Activated CD8-positive, alpha-beta memory T cell treated with anti-CD3 and anti-CD28 coated beads for 4 hours (primary cell): ENCODE results near the gene OR10K2.
"Not testable (repeated sequence)": the region's sequence is repeated elsewhere in the genome, so short reads cannot be mapped to it uniquely, and the experiment has no call there.

ENCODE experiments used
- DNase-seq, 2 donors: peaks; one replicate each; pipeline ENCODE4 v3.0.0-alpha.2; 2020; ENCODE audit warnings: low read depth in 2 of 2

The OR10K2 gene, protein sequence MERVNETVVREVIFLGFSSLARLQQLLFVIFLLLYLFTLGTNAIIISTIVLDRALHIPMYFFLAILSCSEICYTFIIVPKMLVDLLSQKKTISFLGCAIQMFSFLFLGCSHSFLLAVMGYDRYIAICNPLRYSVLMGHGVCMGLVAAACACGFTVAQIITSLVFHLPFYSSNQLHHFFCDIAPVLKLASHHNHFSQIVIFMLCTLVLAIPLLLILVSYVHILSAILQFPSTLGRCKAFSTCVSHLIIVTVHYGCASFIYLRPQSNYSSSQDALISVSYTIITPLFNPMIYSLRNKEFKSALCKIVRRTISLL

DNA sequence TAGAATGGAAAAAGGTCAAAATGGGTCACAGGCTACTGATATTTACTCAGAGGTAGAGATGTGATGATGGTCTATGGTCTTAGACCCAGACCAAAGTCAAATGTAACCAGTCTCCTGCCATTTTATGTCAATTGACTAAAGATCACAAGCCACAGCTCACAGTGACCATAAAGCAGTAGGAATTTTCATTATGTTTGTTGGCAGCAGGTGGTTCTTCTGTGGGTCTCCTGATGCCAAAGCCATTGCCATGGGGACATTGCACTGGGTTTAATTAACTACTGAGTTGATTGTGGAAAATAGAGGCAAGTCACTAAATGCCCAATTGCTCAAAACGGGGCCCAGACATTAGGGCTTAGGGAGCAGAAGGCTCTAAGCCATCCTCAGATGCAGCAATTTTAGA is at the start of gene OR10K2:
Gene OR10K2, minus strand, starts transcription at position 101 of the 400 bp plus-strand sequence. CDS start 5,371 bp downstream, outside the sequence.
- no peak for DNase-seq

DNA sequence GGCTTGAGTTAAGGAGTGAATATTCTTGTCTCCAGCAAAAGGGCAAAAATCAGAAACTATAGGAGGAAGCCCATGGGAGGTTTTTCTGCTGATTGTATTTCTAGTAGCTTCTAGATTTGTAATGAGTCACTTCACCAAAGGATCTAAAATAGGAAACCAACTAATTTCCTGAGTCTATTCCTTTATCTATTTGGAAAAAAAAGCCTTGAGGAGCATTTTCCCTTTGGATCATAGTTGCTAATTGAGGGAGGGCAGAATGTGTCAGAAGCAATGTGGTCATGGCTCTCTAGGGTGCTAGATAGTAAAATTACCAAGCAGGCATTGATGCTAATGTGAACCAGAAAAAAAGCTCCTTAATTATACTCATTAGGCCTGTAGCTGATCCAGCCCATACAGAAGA is 45.9 kb upstream of the OR10K2 start, which contains the start of gene OR10R2:
Gene OR10R2, plus strand, starts transcription at position 301 of the 400 bp plus-strand sequence. CDS start 106 bp downstream, outside the sequence.
- DNase-seq = no peak

DNA sequence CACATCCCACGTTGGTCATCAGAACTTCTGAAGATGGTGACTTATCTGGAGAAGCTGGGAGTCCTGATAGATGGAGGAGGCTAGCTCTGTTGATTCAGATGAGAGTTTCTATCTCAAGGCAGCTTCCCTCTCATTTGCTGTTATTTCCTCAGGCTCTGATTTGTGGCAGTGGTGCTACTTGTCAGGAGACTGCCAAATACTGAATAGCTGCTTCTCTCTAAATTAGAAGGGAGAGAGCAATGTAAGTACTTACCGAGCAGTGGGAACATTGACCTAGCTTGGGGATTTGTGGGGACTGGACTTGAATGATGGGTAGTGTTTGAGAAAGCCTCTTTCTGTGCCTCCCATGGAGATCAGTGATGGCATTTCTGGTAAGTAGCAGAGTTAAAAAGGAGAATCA is 35.5 kb upstream of the OR10K2 start, which contains the start of gene OR10K1:
Gene OR10K1, plus strand, starts transcription at position 301 of the 400 bp plus-strand sequence. CDS start 3,728 bp downstream, outside the sequence.
- DNase-seq = no peak

DNA sequence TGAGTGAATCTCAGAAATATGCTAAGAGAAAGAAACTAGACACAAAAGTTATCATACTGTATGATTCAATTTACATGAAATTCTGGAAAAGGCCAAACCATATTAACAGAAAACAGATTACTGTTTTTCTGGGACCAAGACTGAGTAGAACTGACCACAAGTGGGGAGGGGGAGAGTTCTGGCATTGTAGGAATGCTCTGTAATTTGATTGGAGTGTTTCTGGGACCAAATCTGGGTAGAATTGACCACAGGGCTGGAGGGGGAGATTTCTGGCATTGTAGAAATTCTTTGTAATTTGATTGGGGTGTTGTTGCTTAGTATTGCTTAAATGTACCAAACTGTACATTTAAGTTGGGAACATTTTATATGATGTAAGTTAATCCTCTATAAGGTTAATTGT is 32.2 kb upstream of the OR10K2 start:
- DNase-seq = no peak

DNA sequence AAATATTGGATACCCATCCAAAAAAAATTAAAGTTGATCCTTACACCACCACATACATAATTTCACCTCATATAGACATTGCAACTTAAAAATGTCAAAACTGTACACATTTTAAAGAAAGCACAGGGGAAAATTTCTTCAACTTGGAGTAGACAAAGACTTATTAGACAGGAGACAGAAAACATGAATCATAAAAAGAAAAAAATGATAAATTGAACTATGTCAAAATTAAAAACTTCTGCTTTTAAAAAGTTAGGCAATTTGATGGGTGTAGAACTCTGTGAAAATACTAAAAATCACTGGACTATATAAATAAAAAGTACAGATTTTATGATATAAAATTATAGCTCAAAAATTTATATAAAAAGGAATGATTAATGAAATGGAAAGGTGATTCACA is 31.2 kb upstream of the OR10K2 start:
- no peak for DNase-seq

DNA sequence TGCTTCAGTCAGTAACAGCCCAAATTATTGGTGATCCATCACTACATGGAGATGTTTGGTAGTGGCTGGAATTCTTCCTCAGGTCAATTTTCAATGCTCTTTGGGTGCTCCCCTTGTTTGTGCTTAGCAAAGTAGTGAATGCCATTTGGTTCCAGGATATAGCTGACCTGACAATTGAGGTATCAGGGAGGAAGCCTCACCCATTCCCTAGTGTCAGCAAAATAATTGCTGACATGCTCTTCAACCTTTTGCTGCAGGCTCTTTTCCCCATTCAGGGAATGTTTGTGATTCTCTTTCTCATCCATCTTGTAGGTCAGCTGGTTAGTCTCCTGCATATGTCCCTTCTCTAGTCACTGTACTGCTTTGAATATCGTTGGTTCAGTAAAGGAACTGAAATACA is 28.5 kb upstream of the OR10K2 start:
- no peak for DNase-seq

DNA sequence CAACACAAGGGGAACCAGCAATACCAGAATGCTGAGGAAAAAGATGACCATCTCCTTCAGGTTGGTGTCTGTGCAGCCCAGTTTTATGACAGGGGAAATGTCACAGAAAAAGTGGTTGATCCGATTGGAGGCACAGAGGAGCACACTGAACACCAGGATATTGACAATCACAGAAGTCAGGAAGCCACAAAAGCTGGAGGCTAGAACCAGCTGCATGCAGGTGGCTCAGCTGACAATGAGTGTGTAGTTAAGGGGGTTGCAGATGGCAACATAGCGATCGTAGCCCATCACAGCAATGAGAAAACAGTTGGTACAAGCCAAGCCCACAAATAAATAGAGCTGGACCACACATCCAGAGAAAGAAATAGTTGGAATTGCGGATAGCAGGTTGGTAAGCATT is 19.3 kb upstream of the OR10K2 start:
- no peak for DNase-seq

DNA sequence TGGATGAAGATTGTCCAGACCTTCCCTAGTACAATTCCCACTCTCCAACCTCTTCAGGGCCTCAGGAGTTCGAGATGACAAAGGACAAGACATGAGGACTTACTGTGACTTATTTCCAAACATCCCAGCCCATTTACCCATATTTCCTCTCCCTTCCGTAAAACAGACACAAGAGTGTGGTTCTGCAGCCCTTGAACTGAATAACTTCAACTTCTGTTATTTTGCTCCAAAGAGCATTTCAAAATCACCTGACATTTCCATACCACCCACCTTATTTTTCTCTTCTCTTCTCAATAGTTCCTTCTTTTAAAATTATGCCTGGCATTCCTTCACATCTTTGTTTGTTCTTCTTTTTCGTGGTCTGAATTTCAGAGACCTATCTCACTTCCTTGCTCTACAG is 8.7 kb upstream of the OR10K2 start:
- no peak for DNase-seq

DNA sequence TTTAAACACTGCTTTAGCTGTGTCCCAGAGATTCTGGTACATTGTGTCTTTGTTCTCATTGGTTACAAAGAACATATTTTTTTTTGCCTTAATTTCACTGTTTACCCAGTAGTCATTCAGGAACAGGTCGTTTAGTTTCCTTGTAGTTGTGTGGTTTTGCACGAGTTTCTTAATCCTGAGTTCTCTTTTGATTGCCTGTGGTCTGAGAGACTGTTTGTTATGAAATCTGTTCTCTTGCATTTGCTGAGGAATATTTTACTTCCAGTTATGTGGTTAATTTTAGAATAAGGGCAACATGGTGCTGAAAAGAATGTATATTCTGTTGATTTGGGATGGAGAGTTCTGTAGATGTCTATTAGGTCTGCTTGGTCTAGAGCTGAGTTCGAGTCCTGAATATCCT is 4.1 kb upstream of the OR10K2 start:
- not testable (repeated sequence) for DNase-seq

DNA sequence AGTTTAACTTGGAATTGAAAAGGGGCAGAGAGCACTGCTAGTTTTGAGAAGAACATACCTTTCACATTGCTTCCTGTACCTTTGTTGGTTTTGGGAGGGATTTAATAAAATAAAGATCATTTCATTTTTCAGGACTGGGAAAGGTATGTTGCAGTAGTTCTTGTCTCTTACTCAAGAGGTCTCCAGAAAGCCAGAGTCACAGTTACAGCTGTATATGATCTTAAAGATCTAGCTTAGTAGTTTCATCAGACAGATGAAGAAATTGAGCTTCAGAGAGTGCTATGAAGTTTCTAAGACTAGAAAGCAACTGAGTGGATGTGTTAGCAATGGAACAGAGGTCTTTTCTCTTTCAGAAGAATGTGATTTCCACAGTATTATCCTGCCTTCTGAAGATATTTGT is 1.0 kb downstream of the OR10K2 start:
- no peak for DNase-seq

DNA sequence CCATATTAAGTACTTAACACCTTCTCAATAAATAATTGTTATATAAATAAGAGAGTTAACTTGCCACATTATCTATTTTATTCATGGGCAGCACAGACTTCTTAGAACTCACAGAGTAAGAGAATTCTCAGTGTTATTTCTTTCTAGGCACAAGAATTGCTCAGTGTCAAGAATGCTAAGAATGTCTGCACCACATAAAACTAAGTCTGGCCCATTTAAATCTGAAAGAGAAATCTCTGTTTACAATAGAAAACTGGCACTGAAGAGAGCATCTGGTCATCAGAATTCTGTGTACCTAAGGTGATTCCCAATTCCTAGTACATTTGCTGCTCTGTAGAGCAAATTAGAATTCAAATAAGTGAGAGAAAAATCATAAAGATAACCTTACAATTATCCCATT is 3.8 kb downstream of the OR10K2 start:
- DNase-seq = no peak

DNA sequence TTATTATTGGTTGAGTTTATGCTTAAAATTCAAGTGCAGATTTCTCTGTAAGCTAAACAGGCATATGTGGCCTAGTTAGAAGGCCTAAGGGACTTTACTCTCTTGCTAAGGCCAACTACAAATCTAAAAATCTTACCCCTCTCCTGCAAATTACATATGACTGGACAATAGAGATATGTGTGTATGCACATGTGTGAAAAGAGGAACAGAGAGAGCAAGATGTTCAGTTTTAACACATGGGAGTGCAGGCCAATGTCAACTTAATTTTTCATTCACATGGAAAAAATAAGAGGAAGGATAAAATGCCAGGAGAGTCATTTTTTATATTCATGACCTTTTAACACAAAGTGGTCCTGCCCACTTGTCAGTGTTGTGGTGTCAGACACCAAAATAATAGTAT is 8.5 kb downstream of the OR10K2 start:
- no peak for DNase-seq

DNA sequence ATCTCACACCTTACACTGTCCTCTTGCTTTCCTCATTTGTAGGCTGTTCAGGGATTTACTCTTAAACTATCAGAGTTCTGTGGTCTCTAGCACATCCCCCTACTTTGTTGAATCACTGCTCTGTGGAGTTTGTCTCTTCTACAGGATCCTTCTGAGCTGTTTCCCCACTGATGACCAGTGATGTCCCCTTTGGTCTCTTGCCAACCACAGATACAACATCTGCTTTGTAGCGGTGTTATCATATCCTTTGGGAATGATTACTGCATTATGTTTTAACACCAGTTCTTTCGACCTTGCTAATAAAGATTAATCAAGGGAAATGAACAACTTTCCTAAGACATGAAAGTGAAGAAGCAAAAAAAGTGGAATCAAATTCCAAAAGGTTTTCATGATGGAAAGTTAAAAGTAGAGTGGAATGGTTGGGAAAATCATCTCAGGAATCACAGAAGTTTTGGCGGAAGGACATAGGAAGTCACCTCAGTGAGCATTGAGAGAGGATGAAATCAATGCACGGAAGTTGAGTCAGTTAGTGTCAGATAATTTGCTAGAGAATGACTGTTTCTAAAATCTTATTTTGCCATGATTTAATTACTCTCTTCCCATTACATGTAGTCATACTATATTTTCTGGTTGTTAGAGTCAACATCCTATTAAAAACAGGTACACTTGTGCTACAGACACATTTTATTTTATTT is 11.2 kb downstream of the OR10K2 start:
- no peak for DNase-seq

DNA sequence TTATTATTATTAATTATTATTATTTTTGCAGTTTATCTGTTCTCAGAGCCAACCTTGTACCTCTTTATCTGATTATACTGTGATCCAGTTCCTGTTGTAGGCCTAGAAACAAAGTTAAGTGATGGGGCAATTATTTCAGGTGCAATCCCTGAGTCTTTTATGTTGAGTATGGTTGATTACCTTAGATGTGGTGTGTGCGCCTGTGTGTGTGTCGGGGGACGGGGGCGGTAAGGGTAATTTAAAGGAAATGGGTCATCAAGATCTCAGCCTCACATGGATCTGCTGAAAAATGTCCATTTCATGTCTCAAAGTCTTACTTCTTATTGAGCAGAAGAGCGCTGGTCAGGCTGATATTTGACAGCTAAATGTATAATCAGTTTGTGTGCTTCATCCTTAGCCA is 18.9 kb downstream of the OR10K2 start:
- DNase-seq = no peak

DNA sequence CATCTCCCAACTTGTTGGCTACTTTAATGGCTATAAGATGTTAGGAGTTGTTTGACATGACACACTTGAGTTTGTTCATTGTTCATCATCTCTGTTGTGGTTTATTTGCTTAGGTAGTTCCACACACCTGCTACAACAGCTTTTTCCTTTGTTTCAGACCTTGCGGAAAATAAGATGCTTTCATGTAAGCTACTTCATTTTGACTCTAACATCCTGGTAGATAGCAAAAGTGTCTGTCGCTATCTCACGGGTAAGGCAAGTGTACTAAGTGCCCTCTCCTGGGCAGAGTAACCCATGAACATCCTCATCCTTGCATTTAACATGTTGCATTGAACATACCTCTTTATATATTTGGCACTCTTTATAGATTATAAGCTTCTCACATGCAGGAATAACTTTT is 25.2 kb downstream of the OR10K2 start:
- DNase-seq = no peak

DNA sequence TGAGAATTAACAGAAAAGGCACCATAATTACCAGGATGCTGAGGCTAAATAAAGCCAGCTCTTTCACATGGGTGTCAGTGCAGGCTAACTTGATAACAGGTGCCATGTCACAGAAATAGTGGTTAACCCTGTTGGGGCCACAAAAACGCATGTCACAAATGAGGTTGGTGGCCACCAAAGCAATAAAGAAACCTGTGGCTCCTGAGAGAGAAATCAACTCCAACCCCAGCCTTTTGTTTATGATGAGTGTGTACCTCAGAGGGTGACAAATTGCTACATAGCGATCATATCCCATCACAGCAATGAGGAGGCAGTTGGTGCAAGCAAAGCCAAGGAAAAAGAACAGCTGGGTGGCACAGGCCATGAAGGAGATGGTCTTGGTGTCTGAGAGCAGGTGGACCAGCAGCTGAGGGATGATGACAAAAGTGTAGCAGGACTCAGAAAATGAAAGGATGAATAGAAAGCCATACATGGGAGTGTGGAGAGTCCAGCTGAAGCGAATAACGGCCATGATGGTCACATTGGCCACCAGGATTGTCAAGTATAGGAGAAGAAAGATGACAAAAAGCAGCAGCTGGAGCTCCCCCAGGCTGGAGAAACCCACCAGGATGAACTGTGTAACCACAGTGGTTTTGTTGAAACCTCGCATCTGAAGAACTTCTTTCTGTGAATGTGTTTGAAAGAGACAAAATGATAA is 27.1 kb downstream of the OR10K2 start, which contains the start of gene OR10T2:
Gene OR10T2, minus strand, starts transcription at position 649 of the 697 bp plus-strand sequence. Its CDS starts 0 bp downstream, at position 649.
- DNase-seq = no peak

DNA sequence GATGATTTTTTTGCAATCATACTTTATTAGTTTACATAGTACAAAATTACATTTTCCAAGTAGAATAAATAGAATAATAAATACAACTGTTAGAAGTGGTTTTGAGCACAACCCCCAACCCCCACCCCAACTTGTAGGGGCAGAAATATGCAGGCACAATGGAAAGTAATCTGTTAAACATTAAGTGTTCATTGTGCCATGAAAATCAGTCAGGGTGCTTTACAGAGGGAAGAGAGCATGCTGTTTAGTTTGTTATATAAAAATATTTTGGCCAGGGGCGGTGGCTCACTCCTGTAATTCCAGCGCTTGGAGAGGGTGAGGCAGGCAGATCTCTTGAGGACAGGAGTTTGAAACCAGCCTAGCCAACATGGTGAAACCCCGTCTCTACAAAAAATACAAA is 29.4 kb downstream of the OR10K2 start:
- no peak for DNase-seq

DNA sequence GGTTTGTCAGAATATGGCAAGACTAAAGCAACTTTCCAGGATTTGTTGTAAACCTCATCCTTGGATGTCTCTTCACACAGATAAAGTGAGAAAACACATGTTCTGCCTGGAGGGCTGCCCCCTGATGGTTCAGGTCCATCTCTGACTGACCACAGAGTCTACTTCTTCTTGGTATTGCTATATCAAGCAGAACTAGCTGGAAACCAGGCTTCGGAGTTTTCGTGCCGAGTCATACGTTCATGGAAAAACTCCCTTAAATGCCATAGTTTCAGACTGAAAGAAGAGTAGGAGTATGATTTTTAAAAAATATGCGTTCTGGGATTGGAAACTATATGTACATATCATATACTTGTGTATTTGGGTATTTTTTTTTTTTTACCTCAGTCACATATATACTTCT is 32.6 kb downstream of the OR10K2 start:
- no peak for DNase-seq

DNA sequence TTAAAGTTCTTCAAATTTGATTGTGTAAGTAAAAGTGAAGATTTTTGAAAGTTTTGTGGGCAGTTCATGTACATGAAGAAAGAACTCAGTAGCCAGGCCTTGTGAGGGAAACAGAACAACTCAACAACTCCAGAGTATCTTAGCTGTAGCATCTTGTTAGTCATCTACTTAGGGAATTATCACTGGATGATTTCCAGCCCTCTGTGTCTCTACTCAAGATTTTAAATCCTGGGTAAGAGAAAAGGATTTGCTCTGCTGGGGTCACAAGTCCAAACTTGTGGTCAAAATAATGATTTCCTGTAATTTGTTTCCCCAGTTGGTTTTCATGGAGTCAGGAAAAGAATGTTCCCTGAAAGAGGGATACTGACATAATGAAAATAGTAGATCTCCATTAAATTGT is 34.9 kb downstream of the OR10K2 start:
- DNase-seq = no peak

DNA sequence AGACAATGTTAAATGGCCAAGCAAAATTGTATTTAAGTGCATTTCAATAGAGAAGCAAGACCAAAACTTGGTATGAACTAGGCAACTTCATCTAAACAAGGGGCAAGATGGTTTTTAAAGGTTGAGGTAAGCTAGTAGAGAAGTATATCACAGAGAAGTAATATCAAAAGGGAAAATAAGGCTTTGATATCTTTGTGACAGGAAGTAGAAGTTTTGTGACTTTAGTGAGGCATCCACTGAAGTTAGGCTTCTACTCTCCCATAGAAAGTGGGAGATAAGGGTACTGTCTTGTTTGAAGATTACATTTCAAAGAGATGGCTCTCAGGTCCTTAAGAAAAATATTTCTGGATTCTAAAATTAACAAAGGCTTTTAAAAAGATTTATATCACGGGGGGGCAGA is 35.7 kb downstream of the OR10K2 start:
- DNase-seq = no peak

DNA sequence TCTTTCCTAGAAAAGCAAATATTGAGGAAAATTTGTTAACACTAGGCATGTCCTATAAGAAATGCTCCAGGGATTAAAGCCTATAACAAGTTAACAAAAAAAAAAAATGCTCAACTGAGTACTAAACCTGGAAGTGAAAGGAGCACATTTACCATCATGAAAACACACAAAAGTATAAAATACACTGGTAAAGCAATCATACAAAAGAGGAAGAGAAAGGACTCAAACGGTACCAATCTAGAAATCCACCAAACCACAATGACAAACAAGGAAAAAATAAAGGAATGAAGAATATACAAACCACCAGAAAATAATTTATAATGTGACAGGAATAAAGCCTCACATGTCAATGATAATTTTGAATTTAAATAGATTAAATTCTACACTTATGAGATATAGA is 51.2 kb downstream of the OR10K2 start:
- no peak for DNase-seq

DNA sequence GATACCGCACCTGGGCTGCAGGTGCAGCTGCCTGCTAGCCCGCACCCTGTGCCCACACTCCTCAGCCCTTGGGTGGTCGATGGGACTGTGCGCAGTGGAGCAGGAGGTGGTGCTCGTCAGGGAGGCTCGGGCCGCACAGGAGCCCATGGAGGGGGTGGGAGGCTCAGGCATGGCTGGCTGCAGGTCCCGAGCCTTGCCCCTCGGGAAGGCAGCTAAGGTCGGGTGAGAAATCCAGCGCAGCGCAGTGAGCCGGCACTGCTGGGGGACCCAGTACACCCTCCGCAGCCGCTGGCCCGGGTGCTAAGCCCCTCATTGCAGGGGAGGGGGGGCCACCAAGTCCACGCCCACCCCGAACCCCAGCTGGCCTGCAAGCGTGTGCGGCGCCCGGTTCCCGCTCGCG is 51.9 kb downstream of the OR10K2 start:
- DNase-seq = not testable (repeated sequence)
